Breast epithelium (tissue), 3 donors: ENCODE data around the gene AVPI1.

Experiments
- CTCF ChIP-seq, 3 donors: fragments of 450-650 bp; IDR thresholded peaks; one replicate each; pipeline ENCODE4 v1.5.1; 2016 to 2017; ENCODE audit warnings: antibody characterized with exemption in 3 of 3, mild to moderate bottlenecking in 3 of 3, moderate library complexity in 3 of 3
- POLR2A ChIP-seq: fragments of 450-650 bp; IDR thresholded peaks from one replicate; pipeline ENCODE4 v1.6.1; 2016; ENCODE audit warnings: antibody characterized with exemption, mild to moderate bottlenecking, moderate library complexity

DNA sequence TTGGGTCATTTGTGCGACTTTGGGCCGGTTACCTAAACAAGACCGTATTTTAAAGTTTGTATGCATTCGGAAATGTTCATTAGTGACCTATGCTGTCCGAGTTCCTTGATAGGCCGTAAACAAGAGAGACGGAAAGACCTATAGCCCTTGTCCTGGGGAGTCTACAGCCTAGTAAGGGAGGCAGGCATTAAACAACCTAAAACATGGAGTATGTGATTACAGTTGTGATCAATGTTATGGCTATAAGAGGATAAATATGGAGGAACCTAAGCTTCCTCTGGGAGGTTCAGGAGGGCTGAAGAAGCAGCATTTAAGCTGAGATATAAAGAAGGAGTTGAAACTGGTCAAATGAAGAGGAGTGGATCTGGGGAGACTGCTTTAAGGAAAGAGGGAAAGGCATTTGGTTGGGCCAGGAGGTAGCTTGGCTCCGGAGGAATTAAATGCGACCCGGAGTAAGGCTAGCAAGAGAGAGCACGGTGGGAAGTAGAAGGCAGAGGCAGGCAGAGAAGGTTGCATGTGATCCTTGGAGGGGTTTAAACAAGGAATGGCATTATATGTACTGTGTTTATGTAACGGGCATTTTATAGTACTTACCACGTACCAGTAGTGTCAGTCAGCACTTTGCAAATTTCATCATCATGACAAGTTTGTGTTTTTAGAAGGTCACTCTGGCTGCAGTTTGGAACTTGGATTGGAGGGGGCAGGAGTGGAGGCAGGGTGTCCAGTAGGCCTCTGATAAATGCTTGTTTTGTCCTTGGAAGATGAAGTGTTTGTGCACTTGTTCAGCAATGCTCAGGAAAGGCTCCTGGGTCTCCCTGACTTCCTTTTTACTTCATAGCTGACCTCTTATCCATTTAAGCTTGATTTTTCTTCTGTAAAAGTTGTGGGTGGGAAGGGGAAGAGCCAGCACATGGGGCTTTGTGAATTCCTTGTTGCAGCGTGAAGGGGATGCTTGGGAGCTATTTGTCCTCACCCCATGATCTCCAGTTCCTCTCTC, 1.0 kb upstream of the AVPI1 start:
- TF ChIP-seq POLR2A, result no peak
- TF ChIP-seq CTCF (IDR thresholded peaks at IDR 0.05), result no peak
